Transverse colon (tissue), 4 donors: ENCODE data around the gene IL17RD. TPM values are rescaled to one million over a fixed set of nuclear protein-coding genes. Genes with fewer than 3 reads are reported as not detected.
A peak's percentile ranks its signal among the peaks of the same experiment; 100 is the strongest.

ENCODE experiments used
- DNase-seq: peaks from one replicate; pipeline ENCODE4 v3.0.0-alpha.2; 2019
- H3K27ac ChIP-seq, 4 donors: fragments of 200-600 bp; sonication (generic); 2 replicates each; pipeline ENCODE4 v1.5.1; 2016 to 2018; ENCODE audit warnings: inconsistent platforms in 4 of 4
- H3K27me3 ChIP-seq: fragments of 200-600 bp; sonication (generic); 2 replicates; pipeline ENCODE4 v1.5.1; 2017; ENCODE audit warnings: inconsistent platforms
- H3K36me3 ChIP-seq, 4 donors: fragments of 200-600 bp; sonication (generic); 2 replicates each; pipeline ENCODE4 v1.5.1; 2017 to 2019; ENCODE audit warnings: inconsistent platforms in 4 of 4
- H3K4me1 ChIP-seq, 4 donors: fragments of 200-600 bp; sonication (generic); 2 replicates each; pipeline ENCODE4 v1.5.1; 2017 to 2020; ENCODE audit warnings: inconsistent platforms in 4 of 4
- H3K4me3 ChIP-seq, 4 donors: fragments of 200-600 bp; sonication (generic); 1 replicate in 1 of 4; 2 replicates in 3 of 4; pipeline versions ENCODE4 v1.5.1 to v1.6.1; 2017 to 2019; ENCODE audit warnings: inconsistent platforms in 4 of 4
- H3K9me3 ChIP-seq, 2 donors: fragments of 200-600 bp; sonication (generic); 2 replicates each; pipeline ENCODE4 v1.5.1; 2017 to 2019; ENCODE audit warnings: inconsistent platforms in 2 of 2
- CTCF ChIP-seq, 5 experiments: fragments of 200-600 bp in 3 of 5; fragments of 450-650 bp in 2 of 5; sonication (generic) in 3 of 5; IDR thresholded peaks; 1 replicate in 2 of 5; 2 replicates in 3 of 5; pipeline ENCODE4 v1.5.1; 2016 to 2017; ENCODE audit warnings: antibody characterized with exemption in 5 of 5, inconsistent platforms in 3 of 5, mild to moderate bottlenecking in 2 of 5, moderate library complexity in 1 of 5
- EP300 ChIP-seq: sonication (generic); formaldehyde crosslinking; IDR thresholded peaks from one replicate; pipeline ENCODE4 v1.6.1; 2017; ENCODE audit warnings: antibody characterized with exemption, low read depth
- POLR2A ChIP-seq: fragments of 450-650 bp; IDR thresholded peaks from one replicate; pipeline ENCODE4 v1.6.1; 2016; ENCODE audit warnings: antibody characterized with exemption, mild to moderate bottlenecking, moderate library complexity
- POLR2AphosphoS5 ChIP-seq, 3 donors: sonication (generic); formaldehyde crosslinking; IDR thresholded peaks; one replicate each; pipeline ENCODE4 v1.6.1; 2016; ENCODE audit warnings: antibody characterized with exemption in 3 of 3
- WGBS, 2 donors: methylation state at CpG; one replicate each; pipeline ENCODE4 v1.1.5; 2018; ENCODE audit warnings: low coverage in 1 of 2; 5-methylcytosine and 5-hydroxymethylcytosine counted together
- in situ Hi-C, 4 donors: fragments of 200-750 bp; cut with MboI; loops; one replicate each; pipeline versions ENCODE4 v1.15.0 to v1.15.1; 2017; ENCODE audit warnings: low sequenced_read_pairs in 3 of 4, low pct_ligation_motif_present in 1 of 4, low pct_unique_long_range_greater_than_20kb in 1 of 4
- intact Hi-C: fragments of 100-400 bp; cut with DNase I; formaldehyde crosslinking; loops from one replicate; pipeline ENCODE4 v1.15.1; 2023; ENCODE audit warnings: low total_unique reads
- total RNA-seq, 4 donors: library from RNA; depleted of rRNA; stranded (reverse); fragments of >200 nt; gene quantifications; one replicate each; pipeline ENCODE4 v1.1.0, GENCODE V29; 2016

The IL17RD gene
- total RNA-seq, 4 donors from 2014 or later: 1.9 to 40.4 (median 2.7) TPM

- peak overlapping the region in 2 of 4 donors; percentile 25 to 68 for H3K27ac ChIP-seq
- in situ Hi-C loops: no loop called here
- H3K4me3 ChIP-seq: no peak overlapping the region
- TF ChIP-seq POLR2AphosphoS5 (IDR thresholded peaks at IDR 0.05) (no peak), EP300 (no peak), CTCF (IDR thresholded peaks at IDR 0.05) (no peak), POLR2A (no peak)
- no peak for DNase-seq
- H3K36me3 ChIP-seq: no peaks in the 10 kb centered on the region
- H3K27me3 ChIP-seq: no peaks in the 10 kb centered on the region
- no peaks in the 10 kb centered on the region for H3K9me3 ChIP-seq
- 68 to 79% methylated on average over 2 of the region's 2 CpGs for WGBS, 2 donors
- H3K4me1 ChIP-seq: peaks cover 0 to 2% (median 0%) of the 10 kb centered on the region in 4 donors
- intact Hi-C loops: no loop called here
Measured at GRCh38 chr3:57151021-57151449, 14.1 kb downstream of the IL17RD start.

DNA sequence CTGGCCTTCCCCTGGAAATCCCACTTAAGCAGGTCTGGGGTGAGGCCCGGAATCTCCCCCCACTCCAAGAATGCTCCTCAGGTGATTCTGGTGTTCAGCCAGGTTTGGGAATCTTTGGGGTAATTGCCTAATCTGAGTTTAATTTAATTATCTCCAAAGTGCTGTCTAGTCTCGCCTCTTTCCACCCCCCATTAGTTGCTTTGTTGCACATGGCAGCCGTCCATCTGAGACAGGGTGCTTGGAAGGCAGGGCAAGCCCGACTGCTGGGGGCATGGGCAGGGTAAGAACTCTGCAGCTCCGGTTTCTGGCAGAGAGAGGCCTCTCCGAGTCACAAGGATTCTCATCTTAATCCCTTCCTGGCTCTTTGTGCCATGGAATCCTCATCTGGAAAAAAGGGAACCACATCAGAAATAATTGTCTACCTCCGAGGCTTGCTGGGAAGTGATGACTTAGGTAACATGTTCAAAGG, 15.0 kb downstream of the IL17RD start:
- DNase-seq: no peak
- Histone ChIP-seq H3K9me3 (no peaks in the 10 kb centered on the region), H3K4me1 (peaks cover 0 to 2% (median 0%) of the 10 kb centered on the region in 4 donors), H3K27ac (peak overlapping the region in 1 of 4 donors; percentile 68), H3K27me3 (no peaks in the 10 kb centered on the region), H3K4me3 (no peak overlapping the region), H3K36me3 (no peaks in the 10 kb centered on the region)
- TF ChIP-seq CTCF (IDR thresholded peaks at IDR 0.05): no peak
- TF ChIP-seq POLR2AphosphoS5 (IDR thresholded peaks at IDR 0.05): no peak
- no peak for TF ChIP-seq EP300
- TF ChIP-seq POLR2A: no peak
- intact Hi-C loops (no loop called here), in situ Hi-C loops (no loop called here)
- 69 to 70% methylated on average over 2 to 7 of the region's 7 CpGs for WGBS, 2 donors

DNA sequence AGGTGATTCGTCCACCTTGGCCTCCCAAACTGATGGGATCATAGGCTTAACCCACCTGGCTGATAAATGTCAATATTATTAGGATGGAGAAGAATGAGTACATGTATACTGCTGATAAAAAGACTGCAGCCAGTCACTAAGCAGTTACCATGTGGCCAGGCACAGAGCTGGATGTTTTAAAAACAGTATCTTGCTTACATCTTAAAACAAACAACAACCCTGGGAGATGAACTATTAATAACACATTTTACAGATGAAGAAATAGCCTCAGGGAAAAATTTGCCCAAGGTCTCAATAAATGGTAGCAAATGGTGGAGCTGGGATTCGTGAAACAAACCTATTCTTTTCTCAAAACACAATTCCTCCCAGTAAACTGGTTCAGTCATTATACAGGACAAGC, 18.1 kb downstream of the IL17RD start:
- no peak for DNase-seq
- in situ Hi-C loops (no loop called here), intact Hi-C loops (no loop called here)
- no peaks in the 10 kb centered on the region for H3K36me3 ChIP-seq
- H3K27me3 ChIP-seq: no peaks in the 10 kb centered on the region
- WGBS, 2 donors: 71 to 90% methylated on average over 2 of the region's 2 CpGs
- H3K4me3 ChIP-seq: no peak overlapping the region
- H3K27ac ChIP-seq: no peak overlapping the region
- no peaks in the 10 kb centered on the region for H3K9me3 ChIP-seq
- TF ChIP-seq CTCF (IDR thresholded peaks at IDR 0.05): no peak
- TF ChIP-seq POLR2AphosphoS5 (IDR thresholded peaks at IDR 0.05): no peak
- no peak for TF ChIP-seq EP300
- TF ChIP-seq POLR2A: no peak
- peaks cover 0 to 2% (median 0%) of the 10 kb centered on the region in 4 donors for H3K4me1 ChIP-seq

DNA sequence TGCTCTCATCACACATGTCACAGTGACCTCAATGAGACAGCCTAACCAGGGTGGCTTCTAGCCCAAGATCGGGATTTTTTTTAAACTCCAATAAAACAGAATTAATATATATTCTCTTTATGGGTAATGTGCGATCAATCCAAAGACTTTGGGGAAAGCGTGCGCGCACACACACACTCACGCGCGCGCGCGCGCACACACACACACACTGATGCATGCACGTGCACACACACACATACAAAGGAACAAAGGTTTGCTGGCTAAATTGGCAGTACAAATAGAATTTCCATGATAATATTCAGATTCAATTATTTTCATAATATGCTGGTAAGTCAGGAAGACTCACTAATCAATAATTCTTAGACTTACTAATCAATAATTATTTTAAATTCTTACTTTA, 19.3 kb downstream of the IL17RD start:
- no peak for DNase-seq
- Histone ChIP-seq H3K4me3 (no peak overlapping the region), H3K27ac (no peak overlapping the region), H3K9me3 (no peaks in the 10 kb centered on the region), H3K27me3 (no peaks in the 10 kb centered on the region), H3K4me1 (no peaks in the 10 kb centered on the region), H3K36me3 (no peaks in the 10 kb centered on the region)
- WGBS, 2 donors: 86% methylated on average over 13 of the region's 13 CpGs; no CpG with 5 or more reads in 1 of the 2 donors
- in situ Hi-C loops: no loop called here
- intact Hi-C loops: no loop called here
- TF ChIP-seq EP300 (no peak), CTCF (IDR thresholded peaks at IDR 0.05) (no peak), POLR2AphosphoS5 (IDR thresholded peaks at IDR 0.05) (no peak), POLR2A (no peak)
